ENCODE results near the gene CHRNA9.

Gene CHRNA9

DNA sequence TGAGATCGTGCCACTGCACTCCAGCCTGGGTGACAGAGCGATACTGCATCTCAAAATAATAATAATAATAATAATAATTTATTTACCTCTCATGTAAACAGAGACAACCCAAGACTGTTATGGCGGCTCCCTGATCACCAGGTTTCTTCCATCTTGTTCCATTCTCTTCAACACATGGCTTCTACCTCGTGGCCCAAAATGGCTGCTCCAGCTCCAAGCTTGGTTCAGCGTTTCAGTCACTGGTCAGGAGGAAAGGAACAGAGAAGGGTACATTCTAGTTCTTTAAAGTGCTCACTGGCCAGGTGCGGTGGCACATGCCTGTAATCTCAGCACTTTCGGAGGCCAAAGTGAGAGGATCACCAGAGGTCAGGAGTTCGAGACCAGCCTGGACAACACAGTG, 24.9 kb upstream of the CHRNA9 start:
- no peak for DNase-seq

DNA sequence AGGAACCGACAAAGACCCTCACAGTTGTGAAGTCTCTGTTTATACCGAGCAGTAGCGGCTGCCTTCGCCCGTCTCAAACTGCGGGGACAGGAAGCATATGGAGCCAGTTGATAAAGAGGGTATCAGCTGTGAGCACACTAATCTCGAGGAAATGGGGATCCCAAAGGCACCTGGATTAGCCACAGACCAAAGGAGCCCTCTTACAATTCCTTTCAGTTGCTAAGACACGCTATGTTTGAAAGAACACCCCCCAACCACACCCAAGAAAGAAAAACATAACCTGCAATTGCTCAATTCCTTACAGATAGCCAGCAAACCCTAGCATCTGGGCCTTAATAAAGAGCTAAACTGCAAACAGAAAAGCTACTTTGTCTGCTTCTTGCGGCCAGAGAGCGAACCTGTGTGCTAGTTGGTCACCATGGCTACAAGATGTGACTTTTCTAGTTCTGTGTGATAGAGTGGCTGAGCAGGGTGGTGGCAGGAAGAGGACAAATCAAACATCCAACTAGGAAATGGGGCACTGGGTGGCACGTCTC, 23.3 kb upstream of the CHRNA9 start:
- DNase-seq: no peak

DNA sequence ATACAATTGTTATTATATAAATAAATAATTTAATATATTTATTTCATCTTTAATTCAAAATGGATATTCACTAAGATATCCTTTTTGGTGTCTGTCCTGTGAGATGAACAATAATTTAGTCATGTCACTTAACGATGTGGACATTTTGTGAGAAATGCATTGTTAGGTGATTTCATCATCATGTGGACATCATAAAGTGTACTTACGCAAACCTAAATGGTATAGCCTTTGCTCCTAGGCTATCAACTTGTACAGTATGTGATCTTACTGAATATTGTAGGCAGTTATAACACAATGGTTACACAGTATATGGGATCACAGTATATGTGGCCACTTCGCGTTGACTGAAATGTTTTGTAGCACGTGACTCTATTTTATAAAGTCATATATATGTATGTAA, 20.2 kb upstream of the CHRNA9 start:
- no peak for DNase-seq

DNA sequence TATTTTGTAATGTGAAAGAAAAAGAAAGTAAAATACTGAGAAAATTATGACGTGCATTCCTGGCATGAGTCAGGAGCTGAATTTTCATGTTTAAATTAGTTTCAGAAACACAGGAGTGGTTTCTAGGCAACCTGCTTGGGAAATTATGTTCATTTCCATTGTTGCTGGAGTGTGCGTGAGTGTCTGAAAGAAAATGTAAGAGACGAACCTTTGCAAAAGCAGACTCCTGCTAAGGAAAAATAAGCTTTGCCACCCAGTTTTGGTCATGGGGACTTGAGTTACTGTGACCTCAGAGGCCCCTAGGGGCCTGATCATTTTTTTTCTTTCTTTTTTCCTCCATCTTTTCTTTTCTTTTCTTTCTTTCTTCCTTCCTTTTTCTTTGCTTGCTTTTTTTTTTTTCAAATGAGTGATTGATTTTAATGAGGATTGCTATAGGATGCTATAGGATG, 18.8 kb upstream of the CHRNA9 start:
- no peak for DNase-seq

DNA sequence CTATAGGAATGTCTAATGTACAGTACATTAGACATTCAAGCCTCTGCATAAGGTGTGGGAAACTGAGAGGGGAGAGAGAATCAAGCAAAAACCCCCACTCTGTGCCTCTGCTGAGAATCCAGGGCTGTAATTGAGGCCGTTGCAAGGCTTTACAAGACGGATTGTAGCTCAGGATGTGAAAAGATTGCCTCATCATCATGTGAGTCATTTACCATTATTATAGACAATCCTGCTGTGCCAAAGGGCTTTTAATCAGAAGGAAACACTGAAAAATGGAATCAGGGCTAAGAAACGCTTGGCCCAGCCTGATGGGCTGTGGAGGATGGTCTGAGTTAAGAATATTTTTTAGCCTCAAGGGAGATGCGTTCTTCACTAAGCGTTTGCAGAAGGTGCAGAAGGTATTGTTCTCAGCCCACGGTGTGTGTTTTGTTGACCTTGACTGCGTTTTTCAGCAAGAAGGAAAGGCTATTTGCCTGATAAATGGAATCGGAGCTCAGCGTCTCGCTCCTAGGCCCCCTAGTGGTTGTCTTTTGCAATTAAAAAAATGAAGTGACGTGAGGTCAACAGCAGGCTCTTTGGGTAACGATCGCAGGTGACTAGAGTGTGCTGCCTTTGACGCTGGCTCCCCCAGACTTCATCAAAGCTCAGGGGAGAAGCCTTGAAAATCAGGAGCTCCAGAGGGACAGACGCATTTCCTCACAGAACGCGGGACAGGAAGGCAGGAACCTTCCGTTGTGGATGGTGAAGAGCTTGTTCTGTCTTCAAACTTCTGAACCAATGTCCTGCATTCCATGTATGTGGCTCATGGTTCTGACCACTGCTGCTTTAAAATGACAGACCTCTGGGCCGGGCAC, 18.1 kb upstream of the CHRNA9 start:
- no peak for DNase-seq

DNA sequence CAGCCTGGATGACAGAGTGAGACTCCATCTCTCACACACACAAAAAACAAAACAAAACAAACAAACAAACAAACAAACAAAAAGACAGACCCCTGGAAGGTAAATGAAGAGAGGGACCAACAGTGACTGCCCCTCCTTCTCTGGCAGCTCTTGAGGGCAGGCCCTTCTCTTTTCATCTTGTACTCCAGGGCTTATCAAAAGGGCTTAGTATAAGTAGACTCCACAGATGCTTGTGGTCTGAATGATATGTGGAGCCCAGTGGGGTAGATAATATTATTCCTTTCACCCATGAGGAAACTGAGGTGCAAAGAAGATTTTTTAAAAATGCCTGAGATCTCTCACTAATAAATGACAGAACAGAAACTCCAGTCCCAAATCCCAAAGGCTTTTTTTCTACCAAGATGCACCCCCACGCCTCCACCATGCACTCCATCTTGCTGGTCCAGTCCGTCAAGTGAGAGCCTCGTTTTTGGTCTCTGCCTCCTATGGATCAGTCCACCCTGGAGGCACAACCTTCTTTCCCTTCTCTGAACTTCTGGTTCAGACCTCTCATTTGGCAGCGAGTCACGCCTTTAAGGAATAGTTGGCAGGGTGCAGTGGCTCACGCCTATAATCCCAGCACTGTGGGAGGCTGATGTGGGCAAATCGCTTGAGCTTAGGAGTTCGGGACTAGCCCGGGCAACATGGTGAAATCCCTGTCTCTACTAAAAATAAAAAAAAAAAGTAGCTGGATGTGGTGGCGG, 17.0 kb upstream of the CHRNA9 start:
- no peak for DNase-seq

DNA sequence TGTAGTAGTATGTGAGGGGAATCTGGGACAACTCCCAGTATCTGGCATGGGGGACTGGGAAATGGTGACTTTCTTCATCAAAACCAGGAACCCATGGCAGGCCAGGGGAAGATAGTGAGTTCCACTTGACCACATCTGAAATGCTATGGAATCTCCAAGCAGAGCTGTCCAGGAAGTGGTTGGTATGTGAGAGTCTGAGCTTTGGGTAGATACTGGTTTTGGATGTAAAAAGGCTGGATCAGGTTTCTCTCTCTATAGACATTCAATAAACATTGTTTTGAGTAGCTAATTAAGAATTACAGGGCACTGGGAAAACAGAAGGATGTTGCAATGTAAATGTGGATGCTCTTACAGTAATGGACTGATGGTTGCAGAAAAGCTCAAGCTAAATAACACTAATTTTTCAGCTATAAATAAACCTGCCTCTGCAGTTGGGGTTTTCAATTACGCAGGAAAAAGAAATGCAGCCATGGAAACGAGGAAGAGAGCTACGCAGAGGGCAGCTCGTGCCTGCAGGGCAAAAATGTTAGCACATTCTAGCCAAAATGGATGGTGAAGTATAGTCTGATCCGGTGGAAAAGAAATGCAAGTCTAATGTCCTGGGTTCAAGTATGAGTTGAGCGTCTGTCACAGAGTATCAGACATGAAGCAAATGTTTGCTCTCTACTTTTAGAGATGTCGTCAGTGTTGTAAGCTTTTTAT, 13.4 kb upstream of the CHRNA9 start:
- DNase-seq: peak; percentile 49

DNA sequence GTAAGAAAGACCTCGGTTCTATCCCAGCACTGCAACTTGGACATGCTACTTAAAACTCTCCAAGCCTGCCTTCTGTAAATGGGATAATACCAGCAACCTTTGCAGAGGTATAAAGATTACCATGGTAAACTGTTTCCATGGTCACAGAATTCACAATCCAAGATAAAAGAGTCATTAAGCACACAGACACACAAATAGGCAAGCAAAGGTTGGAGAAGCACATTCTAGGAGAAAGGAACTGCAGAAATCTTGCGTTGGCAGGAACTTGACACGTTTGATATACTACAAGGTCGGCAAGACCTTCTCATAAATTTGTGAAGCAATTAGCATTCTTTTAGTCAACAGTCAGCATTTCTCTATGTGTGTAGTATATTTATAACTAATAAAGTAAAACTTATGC, 12.3 kb upstream of the CHRNA9 start:
- DNase-seq: peak; percentile 6

DNA sequence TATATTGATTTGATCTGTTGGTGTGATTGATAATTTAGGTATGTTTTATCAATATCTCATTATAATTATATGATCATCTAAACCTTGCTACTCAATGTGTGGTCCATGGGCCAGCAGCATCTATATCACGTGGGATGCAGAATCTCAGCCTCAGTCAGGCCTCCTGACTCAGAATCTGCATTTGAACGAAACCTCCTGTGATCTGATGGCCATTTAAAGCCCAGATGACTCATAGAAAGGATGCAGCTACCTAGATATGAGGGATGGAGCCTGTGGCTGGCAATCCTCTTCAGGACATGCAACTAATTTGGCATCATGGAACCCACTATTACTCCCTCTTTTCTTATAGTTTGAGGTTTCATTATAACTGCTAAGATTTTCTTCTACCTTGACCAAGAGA, 11.3 kb upstream of the CHRNA9 start:
- DNase-seq: no peak

DNA sequence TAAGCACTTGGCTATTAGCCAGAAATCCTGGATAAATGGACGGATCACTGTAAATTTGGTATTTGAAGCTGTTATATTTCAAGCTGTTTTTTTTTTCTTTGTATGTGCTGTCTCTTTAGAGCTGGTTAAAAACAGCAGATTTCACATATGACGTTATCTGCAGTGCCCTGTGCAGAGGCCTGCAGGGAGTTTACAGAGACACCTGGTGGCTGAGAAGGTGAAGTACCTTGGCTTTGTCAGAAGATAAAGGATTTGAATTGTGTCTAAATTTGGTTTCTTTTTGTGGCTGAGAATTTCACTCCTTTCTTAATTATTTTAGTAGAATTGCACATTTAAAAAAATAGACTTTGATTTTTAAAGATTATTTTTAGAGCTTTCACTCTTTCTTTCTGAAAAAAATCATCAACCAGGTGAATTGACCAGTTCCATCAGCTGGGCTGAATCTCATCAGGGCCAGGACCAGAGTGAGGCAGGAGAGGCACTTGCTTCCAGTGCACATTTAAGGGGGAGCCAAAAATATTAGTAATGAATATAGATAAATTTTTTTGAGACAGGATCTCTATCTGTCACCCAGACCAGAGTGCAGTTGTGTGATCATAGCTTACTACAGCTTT, 9.6 kb upstream of the CHRNA9 start:
- peak; percentile 72 for DNase-seq

DNA sequence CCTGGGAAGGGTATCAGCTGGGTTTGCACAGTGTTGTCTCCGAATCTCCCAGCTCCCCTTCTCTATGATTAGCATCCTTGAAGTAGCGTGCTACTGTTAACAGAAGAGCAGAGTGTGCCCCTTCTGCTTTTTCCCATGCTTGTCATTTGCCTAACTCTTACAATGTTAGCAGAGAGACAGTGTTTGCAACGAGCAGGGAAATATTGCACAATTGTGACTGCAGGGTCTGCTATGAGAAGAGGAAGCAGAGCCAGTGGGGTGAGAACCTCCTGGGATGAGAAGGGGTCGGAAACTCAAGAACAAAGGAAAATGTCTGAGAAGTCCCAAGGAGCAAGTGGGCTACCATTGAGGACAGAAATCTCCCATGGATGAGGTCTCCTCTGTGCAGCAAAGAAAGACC, 7.8 kb upstream of the CHRNA9 start:
- DNase-seq: no peak

DNA sequence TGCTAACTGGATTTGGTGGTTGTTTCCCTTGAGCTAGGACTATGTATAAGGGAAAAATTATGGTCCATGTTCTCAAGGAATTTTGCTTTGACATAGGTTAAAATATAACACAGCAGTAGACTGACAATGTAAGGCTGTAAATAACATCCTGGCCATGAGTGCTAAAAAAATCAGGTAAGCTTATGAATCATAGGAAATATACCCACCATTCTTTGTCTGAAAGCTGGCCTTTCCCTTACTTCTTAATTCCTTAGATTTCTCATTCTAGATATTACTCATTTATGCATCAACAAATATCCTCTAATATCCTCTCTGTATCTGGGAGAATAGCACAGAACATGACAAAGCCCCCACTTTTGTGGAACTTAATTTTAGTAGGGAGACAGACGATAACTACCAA, 6.8 kb upstream of the CHRNA9 start:
- DNase-seq: no peak

DNA sequence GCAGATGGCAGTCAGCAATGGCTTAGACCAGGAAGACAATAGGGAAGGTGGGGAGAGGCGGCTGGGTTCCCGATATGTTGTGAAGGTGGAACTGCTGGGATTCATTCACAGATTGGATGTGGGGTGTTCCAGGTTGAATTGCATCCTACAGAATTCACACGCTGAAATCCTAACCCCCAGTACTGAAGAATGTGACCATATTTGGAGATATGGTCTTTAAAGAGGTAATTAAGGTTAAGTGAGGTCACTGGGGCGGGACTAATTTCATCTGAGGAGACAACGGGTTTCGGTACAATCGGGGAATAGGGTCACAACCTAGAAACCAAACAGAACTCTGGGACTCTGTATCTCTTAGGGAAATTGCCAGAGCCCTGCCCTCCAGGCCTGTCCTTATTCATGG, 5.3 kb upstream of the CHRNA9 start:
- DNase-seq: no peak

DNA sequence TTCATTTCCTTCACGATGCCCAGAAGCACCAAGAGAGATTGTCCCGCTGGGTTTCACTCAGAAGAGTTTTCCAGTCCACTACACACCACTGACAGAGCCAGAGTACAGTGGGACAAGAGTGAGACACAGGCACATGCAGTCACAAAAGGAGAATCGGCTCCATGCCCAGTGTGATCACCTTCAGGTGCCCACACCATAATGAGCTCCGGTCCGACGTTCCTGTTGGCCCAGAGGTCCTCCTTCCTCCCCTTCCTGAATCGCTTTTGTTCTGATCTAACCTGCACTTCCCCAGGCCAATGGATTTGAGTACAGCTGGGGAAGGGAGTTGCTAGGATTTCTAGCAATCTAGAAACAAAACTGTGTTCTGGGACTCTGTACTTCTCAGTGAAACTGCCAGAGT, 4.6 kb upstream of the CHRNA9 start:
- no peak for DNase-seq

DNA sequence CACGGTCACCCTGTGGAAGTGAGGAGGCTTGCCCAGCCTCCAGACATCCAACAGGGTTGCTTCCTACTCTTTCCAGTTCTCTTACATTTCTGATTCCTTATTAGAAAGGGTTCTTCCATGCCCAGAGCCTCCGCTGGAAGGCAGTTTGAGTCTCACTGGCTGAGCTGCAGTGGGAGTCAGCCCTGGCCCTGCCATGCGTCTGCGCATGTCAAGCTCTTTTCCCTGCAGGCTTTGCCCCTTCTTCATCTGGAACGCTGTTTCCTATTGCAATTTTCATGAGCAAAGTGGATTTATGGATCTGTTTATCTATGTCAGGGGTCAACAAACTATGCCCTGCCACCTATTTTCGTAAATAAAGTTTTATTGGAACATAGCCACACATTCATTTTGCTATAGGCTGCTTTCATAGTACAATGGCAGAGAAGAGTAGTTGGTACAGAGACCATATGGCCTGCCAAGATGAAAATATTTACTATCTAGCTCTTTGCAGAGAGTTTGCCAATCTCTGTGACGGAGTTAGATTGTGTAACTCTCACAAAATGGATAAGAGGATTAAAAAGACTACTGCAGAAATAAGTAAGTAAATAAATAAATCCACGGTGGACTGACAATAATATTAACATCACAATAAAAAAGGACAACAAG, 3.9 kb upstream of the CHRNA9 start:
- no peak for DNase-seq

DNA sequence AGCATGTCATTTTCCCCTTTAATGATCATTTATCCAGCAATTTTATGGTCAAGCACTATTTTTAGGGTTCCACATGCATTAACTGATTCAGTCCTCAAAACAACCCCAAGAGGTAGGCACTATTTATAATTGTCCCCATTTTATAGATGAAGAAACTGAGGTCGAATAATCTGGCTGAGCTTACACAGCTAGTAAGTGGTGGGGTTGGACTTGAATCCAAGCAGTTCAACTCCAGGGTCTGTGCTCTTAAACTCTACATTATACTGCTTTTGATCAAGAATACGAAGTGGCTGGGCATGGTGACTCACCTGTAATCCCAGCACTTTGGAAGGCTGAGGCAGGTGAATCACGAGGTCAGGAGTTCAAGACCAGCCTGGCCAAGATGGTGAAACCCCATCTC, 3.2 kb upstream of the CHRNA9 start:
- no peak for DNase-seq

DNA sequence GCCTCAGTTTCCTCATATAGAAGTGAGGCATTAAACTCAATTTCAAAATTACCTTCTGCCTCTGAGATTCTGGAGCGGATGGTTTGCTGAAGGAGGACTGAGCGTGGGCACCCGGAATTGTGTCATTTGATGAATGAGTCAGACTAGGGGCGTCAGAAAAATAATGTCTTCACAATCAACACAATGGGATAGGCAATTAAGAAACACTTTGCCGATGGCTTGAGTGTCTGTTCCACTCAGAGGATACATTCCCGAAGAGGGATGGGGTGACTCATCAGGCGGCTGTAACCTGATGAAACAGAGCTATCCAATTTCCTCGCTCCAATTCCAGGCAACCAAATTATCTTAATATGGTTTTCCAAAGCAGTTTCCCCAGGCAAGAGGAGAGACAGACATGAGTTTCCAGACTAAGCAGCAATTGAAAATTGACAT, 1.2 kb upstream of the CHRNA9 start:
- DNase-seq: peak; percentile 19

DNA sequence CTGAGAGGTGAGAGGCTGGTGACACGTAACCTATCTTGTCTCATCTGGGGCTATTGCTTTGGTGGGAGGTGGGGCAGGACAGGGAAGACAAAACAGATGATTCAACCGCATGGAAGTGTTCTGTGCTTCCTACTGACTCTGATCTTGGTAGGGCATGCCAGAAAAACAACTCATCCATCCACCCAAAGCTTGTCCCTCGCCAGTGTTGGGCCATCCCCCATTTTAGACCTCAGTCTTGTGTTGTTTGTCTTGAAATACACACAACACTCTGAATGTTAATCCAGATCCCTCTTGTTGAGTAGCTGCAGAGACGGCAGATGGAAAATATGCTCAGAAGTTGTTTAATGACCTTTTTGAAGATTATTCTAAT, 377 bp downstream of the CHRNA9 start:
- DNase-seq: no peak

DNA sequence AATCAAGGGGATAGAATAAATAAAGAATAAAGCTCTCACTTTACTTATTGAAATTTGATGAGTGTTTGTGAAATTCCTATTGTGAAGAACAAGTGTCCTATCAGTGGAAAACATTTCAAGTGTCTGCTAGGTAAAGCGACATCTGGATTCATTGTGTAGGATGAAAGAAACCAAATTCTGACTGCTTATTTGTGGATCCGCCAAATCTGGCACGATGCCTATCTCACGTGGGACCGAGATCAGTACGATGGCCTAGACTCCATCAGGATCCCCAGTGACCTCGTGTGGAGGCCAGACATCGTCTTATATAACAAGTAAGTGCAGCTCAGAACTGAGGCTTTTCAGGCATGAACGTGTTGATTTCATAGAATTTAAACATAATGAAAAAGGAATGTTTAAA, 1.9 kb downstream of the CHRNA9 start:
- DNase-seq: peak; percentile 32

DNA sequence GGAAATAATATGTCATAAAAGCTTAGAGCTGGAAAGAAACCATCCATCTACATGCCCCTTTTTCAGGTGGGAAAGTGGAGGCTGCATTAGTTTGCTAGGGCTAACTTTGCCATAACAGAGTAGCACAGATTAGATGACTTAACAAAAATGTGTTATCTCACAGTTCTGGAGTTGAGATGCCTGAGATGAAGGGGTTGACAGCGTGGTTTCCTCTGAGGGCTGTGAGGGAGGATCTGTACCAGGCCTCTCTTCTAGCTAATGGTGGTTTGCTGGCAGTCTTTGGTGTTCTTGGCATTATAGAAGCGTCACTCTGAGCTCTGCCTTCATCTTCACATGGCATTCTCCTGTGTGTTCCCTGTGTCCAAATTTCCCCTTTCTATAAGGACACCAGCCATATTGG, 2.4 kb downstream of the CHRNA9 start:
- no peak for DNase-seq

DNA sequence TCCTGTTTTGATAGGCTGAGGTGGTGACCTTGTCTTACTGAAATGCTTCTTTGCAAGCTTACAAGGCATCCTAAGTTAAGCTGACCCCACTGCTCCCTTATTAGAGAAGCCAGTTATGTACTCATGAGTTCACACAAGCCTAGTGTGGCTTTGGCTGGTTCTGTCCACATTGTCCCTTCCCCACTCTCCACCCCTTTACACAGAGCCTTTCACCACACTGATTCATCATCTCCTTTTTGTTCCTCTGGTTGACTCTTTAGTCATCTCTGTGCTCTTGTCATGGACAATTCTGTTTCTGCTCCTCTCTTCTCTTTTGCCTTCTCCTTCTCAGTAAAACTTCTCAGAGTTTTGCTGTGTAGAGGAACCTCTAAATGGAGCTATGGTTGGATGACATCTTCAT, 4.9 kb downstream of the CHRNA9 start:
- DNase-seq: no peak

DNA sequence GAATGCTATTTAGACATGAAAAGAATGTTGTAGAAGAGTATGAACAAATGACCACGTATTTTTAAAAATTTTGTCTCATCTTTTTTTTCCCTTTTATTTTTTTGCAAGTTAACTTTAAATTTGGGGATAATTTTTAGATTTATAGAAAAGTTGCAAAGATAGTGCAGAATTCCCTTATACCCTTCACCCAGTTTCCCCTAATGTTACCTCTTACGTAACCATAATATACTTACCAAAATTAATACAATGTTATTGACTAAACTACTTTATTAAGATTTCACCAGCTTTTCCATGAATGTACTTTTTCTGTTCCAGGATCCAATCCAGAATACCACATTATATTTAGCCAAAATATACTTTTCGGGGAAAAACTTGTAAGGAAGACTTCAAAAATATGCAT, 12.3 kb downstream of the CHRNA9 start:
- no peak for DNase-seq

DNA sequence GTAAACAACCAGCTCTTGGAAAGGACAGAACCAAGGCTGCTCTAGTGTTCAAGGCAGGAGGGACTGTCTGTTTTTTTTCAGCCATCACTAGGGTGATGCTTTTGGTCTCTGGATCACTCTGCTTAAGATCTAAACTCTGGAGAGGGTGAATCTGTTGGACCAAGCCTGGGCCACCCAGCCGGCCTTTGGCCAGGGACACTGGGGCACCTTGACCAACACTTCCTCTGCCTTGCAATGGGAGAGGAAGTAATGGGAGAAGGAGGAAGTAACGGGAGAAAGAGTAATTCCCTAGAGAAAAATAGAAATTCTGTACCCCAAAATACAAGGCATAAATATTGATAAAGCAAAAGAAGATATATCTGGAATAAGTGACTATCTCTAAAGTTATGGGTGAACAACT, 12.9 kb downstream of the CHRNA9 start:
- no peak for DNase-seq

Data from NCI-H774 (cell line).